Measurements from ENCODE around the gene LYAR. TPM values are rescaled to one million over a fixed set of nuclear protein-coding genes. Genes with fewer than 3 reads are reported as not detected.

Gene LYAR
- total and polyA plus RNA-seq, 2 experiments from 2014 or later: 44.0 to 105 TPM

- TF ChIP-seq ZNF462 (CRISPR knock-in tag; IDR thresholded peaks at IDR 0.05) (no peak), ZNF331 (CRISPR knock-in tag; IDR thresholded peaks at IDR 0.05; ENCODE audit: low read depth) (no peak), JUNB (IDR thresholded peaks at IDR 0.05; ENCODE audit: unreplicated experiment) (no peak), CTCF (conservative IDR thresholded peaks at IDR 0.05; ENCODE audit: low read depth in 2 of 2) (no peak), STAT1 (IDR thresholded peaks at IDR 0.05; ENCODE audit: unreplicated experiment) (no peak)
These were observed 39.5 kb upstream of the LYAR start (continued) for GRCh38 chr4:4329496-4329895.

- no peak for ATAC-seq
- Histone ChIP-seq H3K27me3 (ENCODE audit: insufficient read depth) (no peaks in the 10 kb centered on the region), H3K79me2 (replicated peaks; ENCODE audit: insufficient read depth) (no peaks in the 10 kb centered on the region), H3K27ac (ENCODE audit: low read depth) (no peak overlapping the region), H3K4me1 (ENCODE audit: insufficient read depth) (0 out of 2 replicates have a peak, but pooled peaks cover 4% of the 10 kb centered on the region), H2AFZ (no peak overlapping the region), H3F3A (replicated peaks; ENCODE audit: low read depth) (0 out of 2 replicates have a peak, but pooled peaks cover 3% of the 10 kb centered on the region), H4K20me1 (replicated peaks; ENCODE audit: insufficient read depth) (no peaks in the 10 kb centered on the region), H3K9me2 (ENCODE audit: insufficient read depth) (no peaks in the 10 kb centered on the region), H3K4me3 (no peak overlapping the region), H3K4me2 (no peak overlapping the region), H3K36me3 (ENCODE audit: insufficient read depth) (no peaks in the 10 kb centered on the region)
- DNase-seq (ENCODE audit: low spot score): no peak
- TF ChIP-seq ZNF331 (CRISPR knock-in tag; IDR thresholded peaks at IDR 0.05; ENCODE audit: low read depth) (no peak), ZNF462 (CRISPR knock-in tag; IDR thresholded peaks at IDR 0.05) (no peak)
- Mint-ChIP-seq H3K4me3 (no peak overlapping the region), H3K36me3 (ENCODE audit: low read depth) (no peaks in the 10 kb centered on the region; the same call in 2 of the 3 replicates), H3K9me3 (no peaks in the 10 kb centered on the region; the same call in 2 of the 3 replicates), H3K27me3 (ENCODE audit: insufficient read depth, low read depth, poor library complexity) (peaks cover 5% of the 10 kb centered on the region), H3K4me1 (peaks cover 10% of the 10 kb centered on the region), H3K27ac (no peak overlapping the region)
These were observed 38.9 kb upstream of the LYAR start for GRCh38 chr4:4328840-4329239.

All from GM23338 (cell line).